ENCODE results near the gene TUBE1. TPM values are rescaled to one million over a fixed set of nuclear protein-coding genes. Genes with fewer than 3 reads are reported as not detected.
"Not testable (repeated sequence)": the region's sequence is repeated elsewhere in the genome, so short reads cannot be mapped to it uniquely, and the experiment has no call there.

Gene TUBE1
- total RNA-seq, 1 experiment from 2014 or later = 18.6 TPM

DNA sequence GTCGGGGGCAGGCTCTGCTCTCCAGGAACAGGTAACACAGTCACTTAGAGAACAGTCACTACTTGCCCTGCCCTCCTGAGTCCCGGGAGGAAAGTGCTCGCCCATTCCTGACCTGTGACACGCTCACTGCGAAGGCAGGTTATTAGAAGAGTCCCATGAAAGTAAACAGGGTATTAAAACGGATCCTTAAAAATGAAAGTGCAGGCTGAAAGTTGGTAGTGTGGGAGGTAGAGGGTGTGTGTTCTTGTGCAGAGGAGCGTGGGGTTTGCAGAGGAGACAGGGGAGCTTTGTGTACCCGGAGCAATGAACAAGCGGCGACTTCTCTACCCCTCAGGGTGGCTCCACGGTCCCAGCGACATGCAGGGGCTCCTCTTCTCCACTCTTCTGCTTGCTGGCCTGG is 33.3 kb downstream of the TUBE1 start, which contains the start of gene CCN6:
CCN6 (plus strand) TSS at position 104 of the 400 bp plus-strand sequence; CDS start at position 358, 254 bp downstream.
- no peaks in the 10 kb centered on the region for H3K36me3 ChIP-seq
- H3K27ac ChIP-seq = no peak within 1 kb of the TSS
- no peaks in the 10 kb centered on the region for H3K27me3 ChIP-seq (replicated peaks)
- H3K4me1 ChIP-seq (replicated peaks) = no peaks in the 10 kb centered on the region
- H3K9me3 ChIP-seq (replicated peaks) = no peaks in the 10 kb centered on the region
- DNase-seq (ENCODE audit: low read depth in 1 of 2, low spot score in 2 of 2) = no peak
- no peak within 1 kb of the TSS for H3K4me3 ChIP-seq

DNA sequence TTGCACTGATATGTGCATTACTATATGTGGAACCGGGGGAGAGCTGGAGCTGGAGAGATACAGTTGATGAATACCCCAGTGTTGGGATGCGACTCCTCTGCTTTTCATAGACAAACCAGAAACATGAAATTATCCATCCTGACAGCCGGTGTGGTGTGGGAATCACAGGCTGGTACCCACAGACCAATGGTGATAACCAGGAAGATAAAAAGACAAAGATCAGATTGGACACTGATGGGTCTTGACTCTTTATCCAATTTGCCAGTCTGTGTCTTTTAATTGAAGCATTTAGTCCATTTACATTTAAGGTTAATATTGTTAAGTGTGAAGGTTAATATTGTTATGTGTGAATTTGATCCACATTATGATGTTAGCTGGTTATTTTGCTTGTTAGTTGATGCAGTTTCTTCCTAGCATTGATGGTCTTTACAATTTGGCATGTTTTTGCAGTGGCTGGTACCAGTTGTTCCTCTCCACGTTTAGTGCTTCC is 36.0 kb downstream of the TUBE1 start:
- not testable (repeated sequence) for H3K36me3 ChIP-seq; H3K27ac ChIP-seq; H3K27me3 ChIP-seq (replicated peaks); H3K9me3 ChIP-seq (replicated peaks); H3K4me3 ChIP-seq; DNase-seq (ENCODE audit: low read depth in 1 of 2, low spot score in 2 of 2); H3K4me1 ChIP-seq (replicated peaks)

DNA sequence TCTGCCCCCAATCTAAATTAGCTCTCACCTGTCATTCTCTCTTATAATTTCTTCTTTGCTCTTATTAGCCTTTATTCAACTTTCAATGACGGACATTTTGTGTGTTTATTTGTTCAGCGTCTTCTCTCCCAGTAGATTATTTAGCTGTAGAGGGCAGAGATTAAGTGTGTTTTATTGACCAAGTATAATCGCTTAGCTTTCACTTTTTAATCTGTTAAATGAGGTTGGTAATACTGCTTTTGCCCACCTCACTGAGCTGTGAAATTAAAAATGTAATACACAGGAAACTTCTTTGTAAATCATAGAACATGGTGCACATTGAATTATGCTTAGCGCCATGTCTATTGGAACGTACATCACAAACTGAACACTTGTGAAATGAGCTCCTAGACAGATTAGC is 36.9 kb downstream of the TUBE1 start:
- Histone ChIP-seq H3K36me3 (no peaks in the 10 kb centered on the region), H3K4me1 (replicated peaks) (no peaks in the 10 kb centered on the region), H3K27me3 (replicated peaks) (no peaks in the 10 kb centered on the region), H3K9me3 (replicated peaks) (no peaks in the 10 kb centered on the region), H3K4me3 (no peak overlapping the region), H3K27ac (no peak overlapping the region)
- DNase-seq (ENCODE audit: low read depth in 1 of 2, low spot score in 2 of 2) = no peak

DNA sequence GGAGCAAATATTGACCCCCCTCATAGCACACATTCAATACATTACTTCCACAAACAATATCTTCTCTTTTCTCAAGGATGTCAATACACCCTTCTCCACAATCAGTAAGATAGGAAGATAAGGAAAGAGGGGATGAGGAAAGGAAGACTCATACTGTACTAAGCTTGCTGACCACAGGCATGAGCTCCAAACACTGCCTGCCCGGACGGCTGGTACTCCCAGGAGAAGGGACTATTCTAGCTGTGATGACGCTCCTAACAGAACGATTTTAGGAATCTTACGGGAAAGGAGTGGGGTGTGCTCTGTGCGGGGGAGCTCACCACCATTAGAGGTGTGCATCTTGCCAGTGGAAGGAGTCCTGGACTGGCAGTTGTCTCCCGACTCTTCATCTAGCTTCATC is 37.3 kb downstream of the TUBE1 start:
- H3K4me3 ChIP-seq = no peak overlapping the region
- no peaks in the 10 kb centered on the region for H3K27me3 ChIP-seq (replicated peaks)
- DNase-seq (ENCODE audit: low read depth in 1 of 2, low spot score in 2 of 2) = no peak
- H3K9me3 ChIP-seq (replicated peaks) = no peaks in the 10 kb centered on the region
- no peak overlapping the region for H3K27ac ChIP-seq
- H3K36me3 ChIP-seq = no peaks in the 10 kb centered on the region
- H3K4me1 ChIP-seq (replicated peaks) = no peaks in the 10 kb centered on the region

DNA sequence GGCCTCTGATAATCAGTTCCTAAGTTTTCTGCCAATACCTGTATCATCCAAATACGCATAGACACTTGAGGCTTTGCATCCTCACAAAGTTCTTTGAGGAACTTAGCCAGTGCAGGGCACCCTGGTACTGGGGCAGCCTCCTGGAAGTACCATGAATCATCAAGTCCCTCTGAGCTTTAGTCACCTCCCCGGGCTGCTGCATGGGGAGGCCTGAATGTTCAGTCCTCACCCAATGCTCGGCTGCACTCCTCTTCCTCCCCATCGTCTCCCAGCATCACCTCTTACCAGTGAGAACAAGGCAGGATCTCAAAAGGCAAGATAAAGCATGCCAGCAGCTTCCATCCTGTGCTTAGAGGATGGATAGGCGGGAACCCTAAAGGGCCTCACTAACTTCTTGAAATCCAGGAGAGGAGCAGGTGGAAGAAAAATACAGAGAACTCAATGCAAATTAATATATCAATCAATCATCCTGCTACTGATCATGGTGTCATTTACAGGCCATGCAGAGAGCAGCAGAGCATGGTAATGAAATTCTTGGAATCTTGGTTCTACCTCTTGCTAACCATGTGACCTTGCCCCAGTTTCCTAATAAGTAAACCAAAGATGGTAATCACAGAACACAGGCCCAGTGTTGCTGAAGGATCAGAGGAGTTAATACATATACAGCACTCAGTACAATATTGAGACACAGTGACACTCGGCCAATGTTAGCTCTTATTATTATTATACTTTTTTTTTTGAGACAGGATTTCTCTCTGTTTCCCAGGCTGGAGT is 38.1 kb downstream of the TUBE1 start:
- no peak for DNase-seq (ENCODE audit: low read depth in 1 of 2, low spot score in 2 of 2)
- Histone ChIP-seq H3K27ac (no peak overlapping the region), H3K27me3 (replicated peaks) (no peaks in the 10 kb centered on the region), H3K9me3 (replicated peaks) (no peaks in the 10 kb centered on the region), H3K4me1 (replicated peaks) (no peaks in the 10 kb centered on the region), H3K4me3 (no peak overlapping the region), H3K36me3 (no peaks in the 10 kb centered on the region)

DNA sequence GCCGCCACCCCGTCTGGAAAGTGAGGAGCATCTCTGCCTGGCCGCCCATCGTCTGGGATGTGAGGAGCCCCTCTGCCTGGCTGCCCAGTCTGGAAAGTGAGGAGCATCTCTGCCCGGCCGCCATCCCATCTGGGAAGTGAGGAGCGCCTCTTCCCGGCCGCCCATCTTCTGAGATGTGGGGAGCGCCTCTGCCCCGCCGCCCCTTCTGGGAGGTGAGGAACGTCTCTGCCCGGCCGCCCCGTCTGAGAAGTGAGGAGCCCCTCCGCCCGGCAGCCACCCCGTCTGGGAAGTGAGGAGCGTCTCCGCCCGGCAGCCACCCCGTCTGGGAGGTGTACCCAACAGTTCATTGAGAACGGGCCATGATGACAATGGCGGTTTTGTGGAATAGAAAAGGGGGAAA is 39.8 kb downstream of the TUBE1 start:
- H3K27me3 ChIP-seq (replicated peaks); H3K36me3 ChIP-seq: not testable (repeated sequence)

DNA sequence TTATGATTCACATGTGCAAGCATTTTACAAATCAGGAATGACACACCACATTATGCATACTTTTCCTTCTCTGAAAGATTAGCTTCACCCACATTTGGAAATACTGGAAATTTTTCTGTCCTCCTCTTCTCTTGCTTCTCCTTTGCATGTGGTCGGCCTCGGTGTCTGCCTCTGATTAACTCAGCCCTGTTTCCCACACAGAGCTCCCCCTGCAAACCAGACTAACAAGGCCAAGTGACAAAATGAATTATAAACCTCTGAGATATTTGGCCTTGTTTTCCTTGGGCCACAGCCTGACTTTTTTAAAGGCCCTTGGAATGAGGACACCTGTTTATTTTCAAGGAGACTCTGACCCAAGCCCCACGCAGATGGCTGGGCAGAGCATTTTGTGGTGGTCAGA is 42.4 kb downstream of the TUBE1 start:
- Histone ChIP-seq H3K27me3 (replicated peaks) (no peaks in the 10 kb centered on the region), H3K4me1 (replicated peaks) (peaks cover 9% of the 10 kb centered on the region), H3K36me3 (no peaks in the 10 kb centered on the region), H3K9me3 (replicated peaks) (no peaks in the 10 kb centered on the region), H3K4me3 (no peak overlapping the region), H3K27ac (no peak overlapping the region)
- no peak for DNase-seq (ENCODE audit: low read depth in 1 of 2, low spot score in 2 of 2)

More for the DNA sequence above, 39.8 kb downstream of the TUBE1 start:
- H3K4me3 ChIP-seq; H3K27ac ChIP-seq; DNase-seq (ENCODE audit: low read depth in 1 of 2, low spot score in 2 of 2); H3K9me3 ChIP-seq (replicated peaks); H3K4me1 ChIP-seq (replicated peaks): not testable (repeated sequence)

DNA sequence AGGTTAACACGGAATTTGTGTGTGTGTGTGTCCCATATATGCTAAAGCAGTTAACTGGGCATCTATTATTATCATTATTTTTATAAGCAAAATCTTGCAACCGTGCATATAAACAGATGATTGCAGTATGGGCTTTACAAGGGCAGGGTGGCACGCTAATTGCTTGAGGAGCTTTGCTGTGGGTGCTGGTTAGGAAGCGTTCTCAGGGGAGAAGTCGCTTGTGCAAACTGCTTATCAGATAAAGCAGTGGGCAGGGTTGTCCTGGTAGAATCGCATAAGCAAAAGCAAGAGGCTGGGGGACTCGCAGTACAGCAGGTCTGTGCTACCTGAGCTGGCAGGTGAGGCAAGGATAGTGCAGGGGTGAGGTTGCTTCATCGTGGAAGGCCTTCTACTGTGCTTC is 43.1 kb downstream of the TUBE1 start:
- H3K4me3 ChIP-seq = no peak overlapping the region
- no peaks in the 10 kb centered on the region for H3K27me3 ChIP-seq (replicated peaks)
- H3K4me1 ChIP-seq (replicated peaks) = peaks cover 9% of the 10 kb centered on the region
- no peaks in the 10 kb centered on the region for H3K9me3 ChIP-seq (replicated peaks)
- no peak for DNase-seq (ENCODE audit: low read depth in 1 of 2, low spot score in 2 of 2)
- H3K36me3 ChIP-seq = no peaks in the 10 kb centered on the region
- no peak overlapping the region for H3K27ac ChIP-seq

DNA sequence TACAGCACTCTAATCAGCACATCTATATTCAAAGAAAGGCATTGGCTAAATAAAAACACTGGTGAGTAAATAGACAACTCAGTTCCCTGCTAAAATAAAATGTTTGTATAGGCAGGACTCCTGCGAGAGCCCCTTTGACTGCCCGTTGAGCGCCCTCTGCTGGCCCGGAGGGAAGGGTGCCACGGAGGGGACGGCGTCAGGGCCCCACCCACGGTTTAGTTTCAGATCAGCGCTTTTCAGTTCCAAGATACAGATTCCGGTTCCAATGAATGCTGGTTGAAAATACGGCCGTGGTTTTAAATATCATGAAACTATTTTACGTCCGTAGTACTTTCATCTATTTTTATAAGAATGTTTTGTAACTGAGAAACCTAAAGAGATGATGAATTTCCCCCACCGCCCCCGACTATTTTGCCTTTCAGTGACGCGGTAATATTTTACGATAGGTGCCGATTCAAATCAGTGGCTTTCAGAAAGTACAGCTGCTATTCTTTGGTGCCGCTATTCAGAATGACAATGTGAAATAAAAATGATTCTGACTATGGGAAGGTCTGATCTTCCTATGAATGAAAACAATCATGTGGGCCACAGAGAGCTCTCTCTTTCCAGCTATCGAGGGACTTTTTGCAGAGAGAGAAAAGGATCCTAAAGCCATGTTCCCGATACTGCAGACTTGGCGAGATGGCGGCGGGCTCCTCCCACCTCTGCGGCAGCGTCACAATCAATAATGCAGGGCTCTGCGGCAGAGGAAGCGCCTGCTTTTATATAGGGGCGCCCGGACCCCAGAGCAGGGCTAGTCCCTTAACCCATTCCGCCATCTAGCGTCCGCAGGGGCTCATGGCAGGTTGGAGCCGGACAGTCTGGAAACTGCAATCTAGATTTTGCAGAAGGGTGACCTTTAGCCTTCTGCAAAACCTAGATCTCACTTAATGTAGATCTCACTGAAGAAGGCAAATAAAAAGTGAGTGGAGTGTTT is 44.0 kb downstream of the TUBE1 start:
- H3K27me3 ChIP-seq (replicated peaks) = no peaks in the 10 kb centered on the region
- DNase-seq (ENCODE audit: low read depth in 1 of 2, low spot score in 2 of 2) = peak; percentile 93 to 94
- peak overlapping the region; percentile 73 for H3K27ac ChIP-seq
- no peaks in the 10 kb centered on the region for H3K9me3 ChIP-seq (replicated peaks)
- no peaks in the 10 kb centered on the region for H3K36me3 ChIP-seq
- peak overlapping the region; percentile 43 for H3K4me3 ChIP-seq
- H3K4me1 ChIP-seq (replicated peaks) = peaks cover 17% of the 10 kb centered on the region

DNA sequence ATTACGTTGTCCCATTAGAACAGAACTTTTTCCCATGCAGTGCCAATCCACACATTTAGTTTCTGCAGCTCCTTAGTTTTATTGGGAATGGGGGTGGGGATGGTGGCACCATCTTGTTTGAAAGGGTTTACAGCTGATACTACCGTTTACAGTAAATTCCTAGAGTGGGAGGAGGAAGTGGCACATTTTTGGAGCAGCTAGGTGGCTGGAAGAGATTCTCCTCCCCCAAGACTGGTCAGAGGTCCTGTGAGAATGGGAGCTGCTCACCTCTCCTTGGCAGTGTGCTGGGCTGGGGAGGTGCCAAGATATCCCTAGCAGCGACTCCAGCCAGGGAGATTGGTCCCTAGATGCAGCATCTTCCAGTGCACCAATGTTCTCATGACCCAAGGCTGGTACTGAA is 45.7 kb downstream of the TUBE1 start:
- no peak for DNase-seq (ENCODE audit: low read depth in 1 of 2, low spot score in 2 of 2)
- H3K27me3 ChIP-seq (replicated peaks) = no peaks in the 10 kb centered on the region
- H3K36me3 ChIP-seq = no peaks in the 10 kb centered on the region
- 0 out of 2 replicates have a peak overlapping the region, but pooled peaks have one; percentile 22 for H3K27ac ChIP-seq
- peaks cover 27% of the 10 kb centered on the region for H3K4me1 ChIP-seq (replicated peaks)
- H3K9me3 ChIP-seq (replicated peaks) = no peaks in the 10 kb centered on the region
- no peak overlapping the region for H3K4me3 ChIP-seq

DNA sequence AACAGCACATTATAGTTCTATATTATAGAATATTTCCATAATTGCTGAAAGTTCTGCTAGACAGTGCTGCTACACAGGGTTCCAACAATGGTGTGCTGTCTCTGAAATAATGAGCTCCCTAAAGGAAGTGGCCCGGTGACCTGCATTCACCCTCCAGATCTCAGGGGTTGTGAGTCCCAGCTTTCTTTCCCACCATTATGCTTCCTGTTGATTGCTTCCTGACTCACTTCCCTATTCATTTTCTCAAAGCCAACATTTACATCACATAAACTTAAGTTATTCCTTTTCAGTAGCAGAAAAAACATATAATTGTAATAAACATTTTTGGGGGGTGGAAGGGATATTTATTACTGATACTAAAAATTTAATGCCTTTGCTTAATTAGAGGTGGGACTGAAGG is 46.3 kb downstream of the TUBE1 start:
- Histone ChIP-seq H3K9me3 (replicated peaks) (no peaks in the 10 kb centered on the region), H3K36me3 (no peaks in the 10 kb centered on the region), H3K27ac (0 out of 2 replicates have a peak overlapping the region, but pooled peaks have one; percentile 22), H3K4me1 (replicated peaks) (peaks cover 27% of the 10 kb centered on the region), H3K4me3 (no peak overlapping the region), H3K27me3 (replicated peaks) (no peaks in the 10 kb centered on the region)
- no peak for DNase-seq (ENCODE audit: low read depth in 1 of 2, low spot score in 2 of 2)

DNA sequence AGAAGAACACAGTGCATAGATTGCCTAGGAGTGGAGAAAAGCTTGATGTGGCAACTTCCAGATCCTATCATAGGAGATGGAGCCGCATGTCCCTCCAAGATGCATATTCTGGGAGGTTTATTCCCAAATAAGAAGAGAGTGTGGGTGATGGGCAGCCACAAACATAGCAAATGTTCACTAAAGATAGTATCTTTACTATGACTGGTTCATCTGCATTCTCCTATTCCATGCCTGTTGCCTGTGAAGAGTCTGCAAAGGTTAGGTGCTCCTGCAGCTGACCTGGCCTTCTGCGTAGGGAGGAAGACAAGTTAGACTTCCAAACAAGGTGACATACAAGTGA is 47.9 kb downstream of the TUBE1 start:
- no peak for DNase-seq (ENCODE audit: low read depth in 1 of 2, low spot score in 2 of 2)
- H3K9me3 ChIP-seq (replicated peaks) = no peaks in the 10 kb centered on the region
- H3K27ac ChIP-seq = no peak overlapping the region
- peaks cover 27% of the 10 kb centered on the region for H3K4me1 ChIP-seq (replicated peaks)
- no peaks in the 10 kb centered on the region for H3K36me3 ChIP-seq
- no peaks in the 10 kb centered on the region for H3K27me3 ChIP-seq (replicated peaks)
- H3K4me3 ChIP-seq = no peak overlapping the region

DNA sequence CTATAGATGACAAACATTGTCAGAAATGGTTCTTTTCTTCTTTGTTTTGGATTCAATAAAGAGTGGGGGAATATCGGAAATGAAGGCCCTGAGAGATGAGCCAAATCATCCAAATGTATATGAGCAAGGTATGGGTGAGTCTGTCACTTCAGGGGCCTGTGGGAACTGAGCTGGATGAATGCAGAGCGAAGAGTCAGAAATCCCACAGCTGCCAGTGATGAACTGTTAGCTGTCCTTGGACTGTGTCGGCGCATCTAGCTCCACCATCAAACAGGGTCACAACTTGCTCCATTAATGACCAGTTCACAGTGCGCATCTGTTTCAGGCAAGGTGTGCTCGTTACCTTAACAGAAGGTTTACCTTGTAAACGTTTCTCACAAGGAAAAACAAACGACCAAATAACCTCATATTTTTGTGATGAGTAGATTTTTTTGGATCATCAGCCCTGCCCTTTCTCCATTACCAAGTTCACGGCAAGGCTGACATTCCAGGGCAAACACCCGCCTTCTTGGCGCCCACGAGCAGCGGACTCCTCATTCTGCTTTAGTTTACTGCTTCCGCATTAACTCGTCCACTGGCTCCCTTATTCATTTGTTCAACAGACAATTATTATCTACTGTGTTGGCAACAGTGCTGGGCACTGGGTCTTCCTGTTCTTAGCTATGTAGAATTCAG is 48.4 kb downstream of the TUBE1 start:
- no peak for DNase-seq (ENCODE audit: low read depth in 1 of 2, low spot score in 2 of 2)
- no peaks in the 10 kb centered on the region for H3K36me3 ChIP-seq
- H3K27me3 ChIP-seq (replicated peaks) = no peaks in the 10 kb centered on the region
- H3K27ac ChIP-seq = peak overlapping the region; percentile 53
- no peak overlapping the region for H3K4me3 ChIP-seq
- no peaks in the 10 kb centered on the region for H3K9me3 ChIP-seq (replicated peaks)
- peaks cover 27% of the 10 kb centered on the region for H3K4me1 ChIP-seq (replicated peaks)
